BJ (cell line): Measurements from ENCODE around the gene SIRPA. TPM values are rescaled to one million over a fixed set of nuclear protein-coding genes. Genes with fewer than 3 reads are reported as not detected.

Experiments
- CTCF ChIA-PET: fragments of 350-600 bp; formaldehyde crosslinking; extraction: SDS; loops from one replicate; lab custom pipeline; 2021; ENCODE audit warnings: antibody characterized with exemption, inconsistent platforms; lab: Yijun Ruan, JAX
- POLR2A ChIA-PET: fragments of 300-600 bp; sonication (Branson Sonifier 250); formaldehyde crosslinking; extraction: SDS; loops from one replicate; lab custom pipeline; 2021; ENCODE audit warnings: antibody characterized with exemption; lab: Charles Lee
- DNase-seq: peaks from one replicate; pipeline ENCODE4 v3.0.0-alpha.2; 2011; ENCODE audit warnings: low read depth
- H3K27me3 ChIP-seq: 2 replicates; pipeline ENCODE4 v1.6.0; 2011; ENCODE audit warnings: low read length; ENCODE audit not compliant: control insufficient read depth, insufficient read depth
- H3K36me3 ChIP-seq: 2 replicates; pipeline ENCODE4 v1.5.1; 2011; ENCODE audit warnings: low read length; ENCODE audit not compliant: control insufficient read depth, insufficient read depth
- H3K4me3 ChIP-seq: 2 replicates; pipeline ENCODE4 v1.5.1; 2011; ENCODE audit warnings: low read depth, mild to moderate bottlenecking, control low read depth, low read length
- polyA plus RNA-seq: library from polyadenylated mRNA; depleted of rRNA; stranded (reverse); fragments of >200 nt; gene quantifications from 2 replicates; pipeline ENCODE4 v1.2.3, GENCODE V29; 2011
- TF ChIP-seq, protein P1 (sequence below): IDR thresholded peaks from 2 replicates; pipeline ENCODE4 v1.5.1; 2011; ENCODE audit warnings: low read depth, mild to moderate bottlenecking, control low read depth, inconsistent platforms, low read length, moderate library complexity; ENCODE audit not compliant: insufficient read depth

The SIRPA gene
- polyA plus RNA-seq, 1 experiment, result 34.1 TPM

DNA sequence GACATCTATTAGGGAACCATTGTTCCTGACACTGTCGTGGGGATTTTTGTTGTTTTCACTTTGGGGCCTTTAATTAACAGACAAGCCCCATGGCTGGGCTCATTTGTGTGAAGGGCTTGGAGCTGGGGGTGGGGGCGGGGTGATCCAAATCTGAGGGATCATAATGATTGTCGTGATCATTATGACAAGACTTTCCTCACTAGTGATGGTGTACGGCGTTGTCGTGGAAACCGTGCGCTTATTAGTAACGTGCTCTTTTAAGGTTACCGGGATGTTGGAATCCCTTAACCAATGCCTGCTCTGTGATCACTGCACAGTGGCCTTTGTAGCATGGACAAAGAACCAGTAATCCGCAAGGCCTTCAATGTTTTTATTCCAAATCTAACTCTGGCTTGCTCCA, 80.1 kb downstream of the SIRPA start:
- ChIA-PET POLR2A (interaction anchor here (0.7 kb wide), 1 partner anchor 14 kb away, joined by 4 read pairs; no protein-coding TSS in a partner anchor), CTCF (interaction anchor here (0.7 kb wide), 1 partner anchor 361 kb away, joined by 3 read pairs; no protein-coding TSS in a partner anchor)
- TF ChIP-seq, protein P1, sequence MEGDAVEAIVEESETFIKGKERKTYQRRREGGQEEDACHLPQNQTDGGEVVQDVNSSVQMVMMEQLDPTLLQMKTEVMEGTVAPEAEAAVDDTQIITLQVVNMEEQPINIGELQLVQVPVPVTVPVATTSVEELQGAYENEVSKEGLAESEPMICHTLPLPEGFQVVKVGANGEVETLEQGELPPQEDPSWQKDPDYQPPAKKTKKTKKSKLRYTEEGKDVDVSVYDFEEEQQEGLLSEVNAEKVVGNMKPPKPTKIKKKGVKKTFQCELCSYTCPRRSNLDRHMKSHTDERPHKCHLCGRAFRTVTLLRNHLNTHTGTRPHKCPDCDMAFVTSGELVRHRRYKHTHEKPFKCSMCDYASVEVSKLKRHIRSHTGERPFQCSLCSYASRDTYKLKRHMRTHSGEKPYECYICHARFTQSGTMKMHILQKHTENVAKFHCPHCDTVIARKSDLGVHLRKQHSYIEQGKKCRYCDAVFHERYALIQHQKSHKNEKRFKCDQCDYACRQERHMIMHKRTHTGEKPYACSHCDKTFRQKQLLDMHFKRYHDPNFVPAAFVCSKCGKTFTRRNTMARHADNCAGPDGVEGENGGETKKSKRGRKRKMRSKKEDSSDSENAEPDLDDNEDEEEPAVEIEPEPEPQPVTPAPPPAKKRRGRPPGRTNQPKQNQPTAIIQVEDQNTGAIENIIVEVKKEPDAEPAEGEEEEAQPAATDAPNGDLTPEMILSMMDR, result no peak
- no peak overlapping the region for H3K4me3 ChIP-seq
- peaks cover 15% of the 10 kb centered on the region for H3K27me3 ChIP-seq
- DNase-seq, result no peak
- H3K36me3 ChIP-seq, result no peaks in the 10 kb centered on the region

DNA sequence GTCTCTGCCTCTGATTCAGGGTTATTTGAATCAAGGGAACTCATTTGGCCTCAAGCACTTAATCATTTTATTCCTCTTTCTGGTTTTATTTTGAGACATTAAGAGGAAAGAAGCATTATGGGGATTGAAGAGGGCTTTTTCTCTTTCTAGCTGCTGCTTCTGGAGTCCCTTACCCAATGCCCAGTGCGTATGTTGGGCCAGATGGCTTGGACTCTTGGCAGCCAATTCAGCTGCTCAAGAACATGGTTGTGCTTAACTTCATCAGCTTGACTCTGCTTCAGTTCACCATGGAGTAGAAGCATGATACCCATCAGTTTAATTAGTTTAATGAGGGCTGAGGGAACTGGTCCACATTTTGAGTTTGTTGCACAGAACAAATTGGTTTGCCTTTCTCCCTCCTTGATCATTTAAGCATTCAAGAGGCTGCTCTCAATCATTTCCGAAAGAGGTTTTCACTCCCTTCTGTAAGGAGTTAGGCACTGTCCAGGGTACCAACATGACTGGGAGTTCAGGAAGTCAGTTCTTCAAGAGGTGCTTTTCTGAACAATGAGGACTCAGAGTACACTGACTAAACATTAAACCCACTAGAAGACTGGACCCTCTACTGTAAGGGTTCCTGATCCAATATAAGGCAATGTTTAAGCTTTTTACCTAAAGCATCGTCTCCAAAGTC, 84.0 kb downstream of the SIRPA start:
- ChIA-PET POLR2A (no interaction called here), CTCF (interaction anchor here (1.3 kb wide), 1 partner anchor 193 kb away, joined by 4 read pairs; no protein-coding TSS in a partner anchor)
- no peak for DNase-seq
- Histone ChIP-seq H3K36me3 (no peaks in the 10 kb centered on the region), H3K4me3 (no peak overlapping the region), H3K27me3 (peaks cover 9% of the 10 kb centered on the region; the same call in 1 of the 2 replicates)
- TF ChIP-seq, protein P1, result no peak

DNA sequence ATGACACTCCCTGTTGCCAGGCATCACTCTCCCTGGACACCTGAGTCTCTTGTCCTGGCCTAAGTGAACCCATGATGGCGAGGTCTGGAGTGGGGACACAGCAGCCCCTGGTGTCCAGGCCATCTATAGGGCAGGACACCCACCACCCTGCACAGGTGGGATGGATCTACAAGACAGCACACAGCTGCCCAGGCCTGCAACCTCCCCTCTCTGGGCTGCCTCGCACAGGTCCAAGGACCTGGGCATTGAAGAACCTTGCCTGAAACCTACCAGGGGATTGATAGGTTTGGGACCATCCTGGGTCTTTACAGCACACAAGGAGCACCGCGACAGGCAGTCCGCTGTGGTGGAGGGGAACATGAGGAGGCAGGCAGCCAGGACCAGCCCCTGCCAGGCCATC, 87.5 kb downstream of the SIRPA start:
- ChIA-PET POLR2A (no interaction called here), CTCF (no interaction called here)

DNA sequence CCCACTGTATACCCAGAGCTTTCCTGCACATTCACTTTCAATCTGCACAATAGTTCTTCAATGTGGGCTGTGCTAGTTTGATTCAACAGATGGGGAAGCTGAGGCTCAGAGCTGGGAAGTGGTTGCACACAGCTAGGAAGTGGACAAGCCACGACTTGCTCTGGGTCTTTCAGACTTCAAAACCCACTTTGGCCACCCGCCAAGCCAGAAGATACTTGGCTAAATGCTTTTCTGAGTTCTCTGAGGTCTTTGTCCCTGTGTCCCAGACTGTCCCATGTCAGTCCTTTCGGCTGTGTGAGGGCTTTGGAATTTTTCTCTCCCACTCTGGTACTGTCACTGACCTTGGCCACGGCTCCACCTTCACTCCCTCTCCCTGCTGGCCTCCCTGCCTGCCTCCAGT, 88.1 kb downstream of the SIRPA start:
- POLR2A ChIA-PET, result no interaction called here
- peaks cover 10% of the 10 kb centered on the region for H3K27me3 ChIP-seq

More for the DNA sequence above, 87.5 kb downstream of the SIRPA start:
- no peak for DNase-seq
- Histone ChIP-seq H3K4me3 (no peak overlapping the region), H3K36me3 (no peaks in the 10 kb centered on the region), H3K27me3 (peaks cover 13% of the 10 kb centered on the region)
- TF ChIP-seq, protein P1, result no peak

DNA sequence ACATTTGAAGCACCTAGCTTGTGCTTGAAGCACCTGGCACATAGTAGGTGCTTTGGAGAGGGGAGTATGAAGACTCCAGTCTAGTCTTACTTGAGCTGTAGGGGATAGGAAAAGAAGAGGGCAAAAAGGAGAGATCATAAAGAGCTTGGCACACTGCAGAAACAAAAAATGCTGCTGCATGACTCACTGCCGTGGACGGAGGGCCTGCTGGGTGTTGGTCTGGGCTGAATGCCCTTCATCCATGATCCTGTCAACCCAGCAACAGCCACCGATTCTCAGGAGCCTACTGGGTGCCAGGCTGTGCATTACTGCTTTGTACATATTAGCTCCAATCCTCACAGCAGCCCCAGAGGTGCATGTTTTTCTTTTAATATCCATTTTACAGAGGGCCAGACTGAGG, 92.6 kb downstream of the SIRPA start:
- DNase-seq, result no peak
- H3K36me3 ChIP-seq, result no peaks in the 10 kb centered on the region
- TF ChIP-seq, protein P1, result no peak
- ChIA-PET CTCF (interaction anchor here (0.9 to 2.0 kb wide), 4 partner anchors 13 to 220 kb away, joined by 3 to 6 read pairs (median 4); no protein-coding TSS in a partner anchor), POLR2A (no interaction called here)
- H3K4me3 ChIP-seq, result no peak overlapping the region
- H3K27me3 ChIP-seq, result peaks cover 19% of the 10 kb centered on the region

More for the DNA sequence above, 88.1 kb downstream of the SIRPA start:
- TF ChIP-seq, protein P1, result no peak
- DNase-seq, result no peak
- Histone ChIP-seq H3K36me3 (no peaks in the 10 kb centered on the region), H3K4me3 (no peak overlapping the region)
- CTCF ChIA-PET, result interaction anchor here (1.7 to 1.9 kb wide), 2 partner anchors 18 to 24 kb away, joined by 7 to 8 read pairs; no protein-coding TSS in a partner anchor
